Measurements from ENCODE around the gene ASCC3. TPM values are rescaled to one million over a fixed set of nuclear protein-coding genes. Genes with fewer than 3 reads are reported as not detected.

ASCC3 gene
- total RNA-seq, 2 experiments from 2014 or later, result 28.5 to 47.5 TPM

GRCh38 chr6:100470422-100471120 is 410.6 kb downstream of the ASCC3 start:
- no peaks in the 10 kb centered on the region for H3K79me2 ChIP-seq (ENCODE audit: insufficient read depth, low read depth, low read length)
- POLR2A ChIA-PET, result interaction anchor here (1.1 kb wide), 1 partner anchor 16 kb away, joined by 4 read pairs; no protein-coding TSS in a partner anchor
- DNase-seq (ENCODE audit: low spot score), result no peak
- no peaks in the 10 kb centered on the region for H3K4me1 ChIP-seq (ENCODE audit: insufficient read depth, low read length, poor library complexity, severe bottlenecking)
- H3K27ac ChIP-seq (ENCODE audit: low read depth, low read length, poor library complexity, severe bottlenecking), result no peak overlapping the region
- CTCF ChIA-PET (ENCODE audit: unreplicated experiment), result no interaction called here
- intact Hi-C loops (cut with micrococcal nuclease; ENCODE audit: unreplicated experiment), result loop anchor here (5.0 kb wide), 1 partner anchor 98 kb away; no protein-coding TSS in a partner anchor
- H2AFZ ChIP-seq (ENCODE audit: low read length), result no peak overlapping the region
- H3K4me2 ChIP-seq (ENCODE audit: low read length), result no peak overlapping the region
- no peaks in the 10 kb centered on the region for H3K9me3 ChIP-seq (ENCODE audit: low read length)
- BruUV-seq (replicated peaks), result no TSS peak
- TF ChIP-seq CTCF (conservative IDR thresholded peaks at IDR 0.05; ENCODE audit: low read length) (no peak), EZH2phosphoT487 (IDR thresholded peaks at IDR 0.05; ENCODE audit: borderline replicate concordance, low read depth, low read length) (no peak)
- no peaks in the 10 kb centered on the region for H3K9me2 ChIP-seq (ENCODE audit: insufficient read depth, low read length)
- no peaks in the 10 kb centered on the region for H4K20me1 ChIP-seq (ENCODE audit: insufficient read depth, low read length)
- H3K36me3 ChIP-seq (ENCODE audit: insufficient read depth, low read length), result no peaks in the 10 kb centered on the region
- H3K4me3 ChIP-seq (ENCODE audit: low read depth, low read length, poor library complexity, severe bottlenecking), result no peak overlapping the region

- DNase-seq (ENCODE audit: low spot score), result no peak
- Histone ChIP-seq H3K27ac (ENCODE audit: low read depth, low read length, poor library complexity, severe bottlenecking) (no peak overlapping the region), H4K20me1 (ENCODE audit: insufficient read depth, low read length) (no peaks in the 10 kb centered on the region), H3K9me2 (ENCODE audit: insufficient read depth, low read length) (no peaks in the 10 kb centered on the region), H3K4me1 (ENCODE audit: insufficient read depth, low read length, poor library complexity, severe bottlenecking) (no peaks in the 10 kb centered on the region), H3K36me3 (ENCODE audit: insufficient read depth, low read length) (no peaks in the 10 kb centered on the region), H3K79me2 (ENCODE audit: insufficient read depth, low read depth, low read length) (no peaks in the 10 kb centered on the region), H3K9me3 (ENCODE audit: low read length) (no peaks in the 10 kb centered on the region), H3K4me3 (ENCODE audit: low read depth, low read length, poor library complexity, severe bottlenecking) (no peak overlapping the region), H2AFZ (ENCODE audit: low read length) (no peak overlapping the region), H3K4me2 (ENCODE audit: low read length) (no peak overlapping the region)
- no TSS peak for BruUV-seq (replicated peaks)
- intact Hi-C loops (cut with micrococcal nuclease; ENCODE audit: unreplicated experiment), result no loop called here
- CTCF ChIA-PET (ENCODE audit: unreplicated experiment), result no interaction called here
- POLR2A ChIA-PET, result no interaction called here
- no peak for TF ChIP-seq CTCF (conservative IDR thresholded peaks at IDR 0.05; ENCODE audit: low read length)
Observed at GRCh38 chr6:100469101-100469859, 411.8 kb downstream of the ASCC3 start.

Data from OCI-LY7 (cell line).